IPS-11a (cell line): ENCODE data around the gene PEX26.
A peak's percentile ranks its signal among the peaks of the same experiment; 100 is the strongest.
"Not testable (repeated sequence)": the region's sequence is repeated elsewhere in the genome, so short reads cannot be mapped to it uniquely, and the experiment has no call there.

Experiments used
- H3K4me3 ChIP-seq: one replicate; pipeline ENCODE4 v1.5.1; 2013; ENCODE audit warnings: low read depth, low read length, control low read depth

Gene PEX26

GRCh38 chr22:18077639-18078328 lies at the start of gene PEX26:
Gene PEX26, plus strand, starts transcription at chr22:18077990. Its CDS starts 387 bp downstream, at chr22:18078377.
- peak within 1 kb of the TSS; percentile 99 for H3K4me3 ChIP-seq

GRCh38 chr22:18028817-18029527 lies 48.8 kb upstream of the PEX26 start:
- H3K4me3 ChIP-seq: no peak overlapping the region

- no peak overlapping the region for H3K4me3 ChIP-seq
These were observed 48.0 kb upstream of the PEX26 start for GRCh38 chr22:18029686-18030267.

- H3K4me3 ChIP-seq: no peak overlapping the region
These were observed 45.9 kb upstream of the PEX26 start for GRCh38 chr22:18031695-18032454.

- H3K4me3 ChIP-seq: no peak overlapping the region
These were observed 45.2 kb upstream of the PEX26 start for GRCh38 chr22:18032455-18033101.

- H3K4me3 ChIP-seq: no peak overlapping the region
These were observed 44.4 kb upstream of the PEX26 start for GRCh38 chr22:18033204-18033998.

GRCh38 chr22:18034076-18034475 lies 43.7 kb upstream of the PEX26 start:
- no peak overlapping the region for H3K4me3 ChIP-seq

GRCh38 chr22:18035751-18036150 lies 42.0 kb upstream of the PEX26 start:
- H3K4me3 ChIP-seq: no peak overlapping the region

GRCh38 chr22:18040898-18041297 lies 36.9 kb upstream of the PEX26 start:
- H3K4me3 ChIP-seq: not testable (repeated sequence)

GRCh38 chr22:18042685-18043084 lies 35.1 kb upstream of the PEX26 start:
- H3K4me3 ChIP-seq: no peak overlapping the region

- no peak overlapping the region for H3K4me3 ChIP-seq
These were observed 33.1 kb upstream of the PEX26 start for GRCh38 chr22:18044548-18045271.

GRCh38 chr22:18045794-18046193 lies 32.0 kb upstream of the PEX26 start:
- no peak overlapping the region for H3K4me3 ChIP-seq

GRCh38 chr22:18048041-18048440 lies 29.7 kb upstream of the PEX26 start:
- no peak overlapping the region for H3K4me3 ChIP-seq

GRCh38 chr22:18048441-18048898 lies 29.3 kb upstream of the PEX26 start:
- no peak overlapping the region for H3K4me3 ChIP-seq

- no peak overlapping the region for H3K4me3 ChIP-seq
These were observed 27.7 kb upstream of the PEX26 start for GRCh38 chr22:18050065-18050464.

GRCh38 chr22:18051113-18051512 lies 26.7 kb upstream of the PEX26 start:
- H3K4me3 ChIP-seq: not testable (repeated sequence)

- H3K4me3 ChIP-seq: not testable (repeated sequence)
These were observed 24.4 kb upstream of the PEX26 start for GRCh38 chr22:18053216-18053946.

GRCh38 chr22:18055619-18056160 lies 22.1 kb upstream of the PEX26 start:
- no peak overlapping the region for H3K4me3 ChIP-seq
